A673 (cell line): Measurements from ENCODE around the gene NAT9. TPM values are rescaled to one million over a fixed set of nuclear protein-coding genes. Genes with fewer than 3 reads are reported as not detected.

Source experiments
- BruUV-seq: library from RNA; stranded (reverse); fragments of 400-500 nt; replicated peaks from 2 replicates; lab custom pipeline; 2021; lab: Mats Ljungman, UMichigan
- CTCF ChIA-PET: fragments of 300-600 bp; sonication (Branson Sonifier 250); formaldehyde crosslinking; loops from one replicate; lab custom pipeline; 2022; ENCODE audit warnings: antibody characterized with exemption; lab: Charles Lee
- POLR2A ChIA-PET: fragments of 300-600 bp; sonication (Branson Sonifier 250); formaldehyde crosslinking; loops from one replicate; lab custom pipeline; 2022; ENCODE audit warnings: antibody characterized with exemption; ENCODE audit not compliant: low non-redundant PET; lab: Charles Lee
- DNase-seq: peaks from one replicate; pipeline ENCODE4 v3.0.0-alpha.2; 2015; ENCODE audit warnings: low spot score
- H3K27ac ChIP-seq: fragments of 200-600 bp; sonication (generic); 2 replicates; pipeline ENCODE4 v1.5.1; 2016; ENCODE audit warnings: mixed run types, low read depth, mild to moderate bottlenecking, mixed read lengths, antibody characterized with exemption, low read length; ENCODE audit not compliant: poor library complexity, severe bottlenecking
- H3K27me3 ChIP-seq: fragments of 200-600 bp; sonication (generic); replicated peaks from 2 replicates; pipeline ENCODE4 v1.6.1; 2017; ENCODE audit warnings: mixed run types, low read depth, mild to moderate bottlenecking, mixed read lengths, antibody characterized with exemption, low read length; ENCODE audit not compliant: insufficient read depth, poor library complexity
- H3K36me3 ChIP-seq: fragments of 200-600 bp; sonication (generic); 2 replicates; pipeline ENCODE4 v1.6.1; 2016; ENCODE audit warnings: mixed run types, mild to moderate bottlenecking, mixed read lengths, antibody characterized with exemption, low read length; ENCODE audit not compliant: insufficient read depth, poor library complexity, severe bottlenecking
- H3K4me1 ChIP-seq: fragments of 200-600 bp; sonication (generic); 2 replicates; pipeline ENCODE4 v1.6.1; 2017; ENCODE audit warnings: mixed run types, mild to moderate bottlenecking, mixed read lengths, antibody characterized with exemption, low read length; ENCODE audit not compliant: insufficient read depth, poor library complexity, severe bottlenecking
- H3K4me3 ChIP-seq: fragments of 200-600 bp; sonication (generic); 2 replicates; pipeline ENCODE4 v1.5.1; 2016; ENCODE audit warnings: low read depth, mixed run types, mild to moderate bottlenecking, mixed read lengths, low read length; ENCODE audit not compliant: poor library complexity, severe bottlenecking
- H3K9me3 ChIP-seq: fragments of 200-600 bp; sonication (generic); 2 replicates; pipeline ENCODE4 v1.6.1; 2016; ENCODE audit warnings: mixed run types, low read depth, mild to moderate bottlenecking, mixed read lengths, antibody characterized with exemption, low read length; ENCODE audit not compliant: poor library complexity, severe bottlenecking
- CTCF ChIP-seq: fragments of 300-800, 200-600 bp; sonication (generic); conservative IDR thresholded peaks from 2 replicates; pipeline ENCODE4 v1.5.1; 2017; ENCODE audit warnings: low read depth, mild to moderate bottlenecking, antibody characterized with exemption, low read length, moderate library complexity, mixed read lengths
- EZH2 ChIP-seq: fragments of 200-600 bp; sonication (generic); IDR thresholded peaks from 2 replicates; pipeline ENCODE4 v1.6.1; 2017; ENCODE audit warnings: borderline replicate concordance, low read depth, mild to moderate bottlenecking, mixed read lengths, antibody characterized with exemption, low read length; ENCODE audit not compliant: poor library complexity, severe bottlenecking
- intact Hi-C: fragments of 100-400 bp; cut with micrococcal nuclease; formaldehyde crosslinking; loops from one replicate; pipeline ENCODE4 v1.10.0; 2022; ENCODE audit not compliant: unreplicated experiment
- total RNA-seq: library from RNA; stranded (reverse); gene quantifications from 2 replicates; pipeline ENCODE4 v1.2.3, GENCODE V29; 2021

NAT9 gene
- total RNA-seq, 1 experiment from 2014 or later: 60.6 TPM

- no TSS peak for BruUV-seq
- Histone ChIP-seq H3K27ac (peak overlapping the region; percentile 61), H3K27me3 (no peaks in the 10 kb centered on the region), H3K36me3 (peaks cover 3% of the 10 kb centered on the region), H3K4me3 (no peak overlapping the region), H3K9me3 (no peaks in the 10 kb centered on the region), H3K4me1 (peaks cover 27% of the 10 kb centered on the region)
- ChIA-PET CTCF (no interaction called here), POLR2A (no interaction called here)
- no peak for TF ChIP-seq EZH2
- TF ChIP-seq CTCF: peak; percentile 91
- peak; percentile 85 for DNase-seq
- intact Hi-C loops: no loop called here
These were observed 39.6 kb upstream of the NAT9 start for GRCh38 chr17:74815550-74816370.

DNA sequence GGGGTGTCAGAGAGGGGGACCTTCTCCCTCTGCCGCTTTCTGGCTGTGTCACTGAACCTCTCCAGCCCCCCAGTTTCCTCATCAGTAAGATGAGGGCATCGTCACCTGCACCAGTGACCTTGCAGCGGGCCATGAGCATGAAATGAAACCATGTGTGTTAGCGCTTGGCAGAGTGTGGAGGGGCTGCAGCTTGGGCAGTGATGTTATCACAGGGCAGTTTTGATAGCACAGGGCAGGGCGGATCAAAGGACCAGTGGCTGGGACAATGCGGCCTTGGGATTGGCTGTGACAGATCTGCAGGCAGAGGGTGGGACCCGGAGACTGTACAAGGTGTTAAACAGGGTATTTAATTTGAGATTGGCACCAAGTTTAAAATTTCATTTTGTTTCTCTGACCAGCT lies 38.9 kb upstream of the NAT9 start:
- no peaks in the 10 kb centered on the region for H3K27me3 ChIP-seq
- intact Hi-C loops: no loop called here

DNA sequence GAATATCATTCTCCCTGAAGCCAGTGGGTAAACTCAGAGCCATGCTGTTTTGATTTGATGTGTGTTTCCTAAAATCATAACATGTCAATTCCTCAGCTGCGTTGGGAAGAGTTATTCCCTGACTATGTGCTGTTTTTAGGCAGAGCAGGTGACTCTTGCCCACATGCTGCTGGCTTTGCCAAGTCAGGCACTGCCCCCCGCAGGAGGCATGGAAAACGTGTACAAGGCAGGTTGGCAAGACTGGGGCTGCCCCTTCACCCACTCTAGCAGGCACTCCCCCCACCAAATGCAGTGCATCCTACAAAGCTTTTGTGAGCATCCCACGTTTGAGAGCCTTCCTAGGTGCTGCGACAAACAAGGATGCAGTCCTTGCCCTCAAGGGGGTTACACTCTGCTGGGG lies 38.3 kb upstream of the NAT9 start:
- intact Hi-C loops: no loop called here
- no peaks in the 10 kb centered on the region for H3K36me3 ChIP-seq
- no peak for DNase-seq
- H3K4me3 ChIP-seq: no peak overlapping the region
- ChIA-PET CTCF (no interaction called here), POLR2A (no interaction called here)
- no peak overlapping the region for H3K27ac ChIP-seq
- no peaks in the 10 kb centered on the region for H3K27me3 ChIP-seq
- no TSS peak for BruUV-seq
- no peaks in the 10 kb centered on the region for H3K9me3 ChIP-seq
- TF ChIP-seq EZH2 (no peak), CTCF (peak; percentile 39; the same call in 1 of the 2 replicates)
- peaks cover 23% of the 10 kb centered on the region for H3K4me1 ChIP-seq

More for the DNA sequence above, 38.9 kb upstream of the NAT9 start:
- H3K27ac ChIP-seq: no peak overlapping the region
- no peak for DNase-seq
- H3K4me3 ChIP-seq: no peak overlapping the region
- H3K36me3 ChIP-seq: no peaks in the 10 kb centered on the region
- peaks cover 23% of the 10 kb centered on the region for H3K4me1 ChIP-seq
- ChIA-PET POLR2A (no interaction called here), CTCF (no interaction called here)
- TF ChIP-seq EZH2 (no peak), CTCF (no peak)
- H3K9me3 ChIP-seq: no peaks in the 10 kb centered on the region
- BruUV-seq: no TSS peak
